ENCODE data around the gene IQGAP2.

DNA sequence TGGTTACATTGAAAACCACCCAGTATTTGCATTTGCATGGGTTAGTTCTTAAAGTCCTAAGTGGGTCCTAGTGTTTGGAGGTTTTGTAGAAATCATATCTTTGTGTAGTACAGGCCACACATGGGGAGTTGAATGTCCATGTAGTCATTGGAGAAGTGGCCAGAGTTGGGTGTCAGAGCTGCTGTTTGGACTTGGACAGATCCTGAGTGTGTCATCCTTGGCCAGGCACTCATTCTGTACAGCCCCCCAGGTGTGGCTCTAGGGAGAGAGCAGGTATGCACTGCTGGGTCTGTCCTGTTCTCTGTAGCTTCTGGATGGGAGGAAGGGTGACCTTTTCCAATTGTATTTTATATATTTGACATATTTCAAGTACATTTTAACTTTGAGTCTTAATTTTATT, 82.4 kb downstream of the IQGAP2 start:
- TF ChIP-seq EZH2 (IDR thresholded peaks at IDR 0.05) (no peak), POLR2AphosphoS5 (IDR thresholded peaks at IDR 0.05; ENCODE audit: borderline replicate concordance, low read depth, low read length) (no peak), FOXP2 (optimal IDR thresholded peaks at IDR 0.05; ENCODE audit: control extremely low read depth, extremely low read length, insufficient read depth) (no peak)
